PC-3 (cell line): Measurements from ENCODE around the gene TAS2R19. TPM values are rescaled to one million over a fixed set of nuclear protein-coding genes. Genes with fewer than 3 reads are reported as not detected.

Experiments used
- ATAC-seq: fragments of 200-7000 bp; cut with Tn5 transposase; 2 replicates; pipeline ENCODE4 v1.9.1; 2020; ENCODE audit warnings: mild to moderate bottlenecking, moderate library complexity
- Bru-seq: library from RNA; stranded (reverse); fragments of 400-500 nt; gene quantifications from one replicate; lab custom pipeline; 2021; lab: Mats Ljungman, UMichigan
- BruChase-seq, 2 experiments: library from RNA; stranded (reverse); fragments of 400-500 nt; gene quantifications; one replicate each; lab custom pipeline; 2021; lab: Mats Ljungman, UMichigan
- BruUV-seq: library from RNA; stranded (reverse); fragments of 400-500 nt; replicated peaks from 2 replicates; lab custom pipeline; 2021; lab: Mats Ljungman, UMichigan
- CTCF ChIA-PET: fragments of 300-600 bp; sonication (Branson Sonifier 250); formaldehyde crosslinking; loops from one replicate; lab custom pipeline; 2022; ENCODE audit warnings: antibody characterized with exemption; lab: Charles Lee
- POLR2A ChIA-PET: fragments of 300-600 bp; sonication (Branson Sonifier 250); formaldehyde crosslinking; loops from one replicate; lab custom pipeline; 2022; ENCODE audit warnings: antibody characterized with exemption; ENCODE audit not compliant: unreplicated experiment; lab: Charles Lee
- DNase-seq: peaks from one replicate; pipeline ENCODE4 v3.0.0-alpha.2; 2015
- H2AFZ ChIP-seq: fragments of 300-600 bp; sonication (generic); 2 replicates; pipeline ENCODE4 v1.6.0; 2016; ENCODE audit warnings: antibody characterized with exemption, low read length
- H3F3A ChIP-seq: fragments of 300-600 bp; sonication (generic); one replicate; pipeline ENCODE4 v1.6.0; 2017; ENCODE audit warnings: antibody characterized with exemption, low read length, control low read depth, mild to moderate bottlenecking; ENCODE audit not compliant: unreplicated experiment
- H3K27ac ChIP-seq: fragments of 300-600 bp; sonication (generic); 2 replicates; pipeline ENCODE4 v1.5.1; 2016; ENCODE audit warnings: mild to moderate bottlenecking, low read length
- H3K27me3 ChIP-seq: fragments of 300-600 bp; sonication (generic); 2 replicates; pipeline ENCODE4 v1.6.1; 2016; ENCODE audit warnings: low read length, mixed read lengths
- H3K36me3 ChIP-seq: fragments of 300-600 bp; sonication (generic); 2 replicates; pipeline ENCODE4 v1.6.1; 2016; ENCODE audit warnings: low read depth, mixed run types, low read length, mixed read lengths
- H3K4me1 ChIP-seq: fragments of 300-600 bp; sonication (generic); 2 replicates; pipeline ENCODE4 v1.5.1; 2016; ENCODE audit warnings: low read length; ENCODE audit not compliant: insufficient read depth
- H3K4me2 ChIP-seq: fragments of 300-600 bp; sonication (generic); 2 replicates; pipeline ENCODE4 v1.6.0; 2016; ENCODE audit warnings: low read length
- H3K4me3 ChIP-seq: fragments of 300-600 bp; sonication (generic); 2 replicates; pipeline ENCODE4 v1.5.1; 2016; ENCODE audit warnings: mild to moderate bottlenecking, low read length, mixed read lengths
- H3K79me2 ChIP-seq: fragments of 300-600 bp; sonication (generic); 2 replicates; pipeline ENCODE4 v1.6.1; 2017; ENCODE audit warnings: low read length, mixed read lengths
- H3K9ac ChIP-seq: fragments of 300-600 bp; sonication (generic); 2 replicates; pipeline ENCODE4 v1.6.0; 2016; ENCODE audit warnings: mild to moderate bottlenecking, low read length
- H3K9me2 ChIP-seq: fragments of 300-600 bp; sonication (generic); replicated peaks from 2 replicates; pipeline ENCODE4 v1.6.1; 2016; ENCODE audit warnings: mixed run types, low read length, mixed read lengths
- H3K9me3 ChIP-seq: fragments of 300-600 bp; sonication (generic); 2 replicates; pipeline ENCODE4 v1.6.1; 2016; ENCODE audit warnings: low read length, mixed read lengths
- H4K20me1 ChIP-seq: fragments of 300-600 bp; sonication (generic); 2 replicates; pipeline ENCODE4 v1.6.1; 2016; ENCODE audit warnings: low read length, mixed read lengths
- EZH2 ChIP-seq: fragments of 300-600 bp; sonication (generic); IDR thresholded peaks from one replicate; pipeline ENCODE4 v1.6.1; 2017; ENCODE audit warnings: antibody characterized with exemption, mild to moderate bottlenecking, low read length; ENCODE audit not compliant: unreplicated experiment
- EZH2phosphoT487 ChIP-seq: fragments of 300-600 bp; sonication (generic); IDR thresholded peaks from 2 replicates; pipeline ENCODE4 v1.6.1; 2018; ENCODE audit warnings: mild to moderate bottlenecking, antibody characterized with exemption, low read length, borderline replicate concordance
- intact Hi-C: fragments of 100-400 bp; cut with micrococcal nuclease; formaldehyde crosslinking; loops from 2 replicates; pipeline ENCODE4 v1.9.0; 2023
- long read RNA-seq: library from polyadenylated mRNA; unstranded; transcript quantifications from one replicate; pipeline ENCODE4 v2.0.0, GENCODE V29; 2021; ENCODE audit not compliant: unreplicated experiment
- total RNA-seq: library from RNA; depleted of rRNA; stranded (reverse); fragments of >200 nt; gene quantifications from 2 replicates; pipeline ENCODE4 v1.2.3, GENCODE V29; 2014; rRNA removed
- TF ChIP-seq, protein P1 (sequence below): fragments of 300-600 bp; sonication (generic); conservative IDR thresholded peaks from 2 replicates; pipeline ENCODE4 v1.5.1; 2017; ENCODE audit warnings: antibody characterized with exemption, low read depth, mild to moderate bottlenecking, low read length

TAS2R19 gene, protein sequence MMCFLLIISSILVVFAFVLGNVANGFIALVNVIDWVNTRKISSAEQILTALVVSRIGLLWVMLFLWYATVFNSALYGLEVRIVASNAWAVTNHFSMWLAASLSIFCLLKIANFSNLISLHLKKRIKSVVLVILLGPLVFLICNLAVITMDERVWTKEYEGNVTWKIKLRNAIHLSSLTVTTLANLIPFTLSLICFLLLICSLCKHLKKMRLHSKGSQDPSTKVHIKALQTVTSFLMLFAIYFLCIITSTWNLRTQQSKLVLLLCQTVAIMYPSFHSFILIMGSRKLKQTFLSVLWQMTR
- total RNA-seq (not detected in 2 replicates), Bru-seq, nascent RNA (percentile 86 among the genes with signal in this experiment), BruChase-seq, experiment 1, labeled RNA remaining after a 6-hour chase (percentile 68 among the genes with signal in this experiment), BruChase-seq, experiment 2, labeled RNA remaining after a 2-hour chase (percentile 93 among the genes with signal in this experiment)
- long read RNA-seq, result 0 reads

DNA sequence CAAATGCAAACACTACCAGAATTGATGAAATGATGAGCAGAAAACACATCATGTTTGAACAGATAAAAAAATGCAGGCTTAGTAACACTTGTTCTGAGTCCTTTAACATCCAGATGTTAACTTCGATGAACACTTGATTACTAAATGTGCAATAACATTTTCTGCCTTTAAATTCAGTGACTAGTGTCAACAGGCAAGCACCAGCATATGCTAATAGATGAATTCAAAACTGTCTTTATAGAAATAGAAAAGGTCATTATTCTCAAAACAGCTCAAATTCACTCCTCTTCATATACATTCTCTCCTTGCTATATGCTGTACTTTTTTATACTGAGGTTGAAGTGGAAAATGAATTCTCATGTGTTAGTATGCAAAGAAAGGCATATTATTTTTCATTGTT lies at the start of gene TAS2R19:
Gene TAS2R19 (minus strand): TSS at position 101 of the 400 bp plus-strand sequence. CDS start 49 bp downstream, at position 52.
- H4K20me1 ChIP-seq, result no peaks in the 10 kb centered on the region
- H3K4me1 ChIP-seq, result no peaks in the 10 kb centered on the region
- POLR2A ChIA-PET, result no interaction called here
- H3K27me3 ChIP-seq, result no peaks in the 10 kb centered on the region
- CTCF ChIA-PET, result no interaction called here
- no peak within 1 kb of the TSS for H2AFZ ChIP-seq
- DNase-seq, result no peak
- no peak for ATAC-seq
- no peaks in the 10 kb centered on the region for H3K9me2 ChIP-seq
- intact Hi-C loops, result no loop called here
- H3K27ac ChIP-seq, result no peak within 1 kb of the TSS
- H3K4me2 ChIP-seq, result no peak within 1 kb of the TSS
- H3K79me2 ChIP-seq, result no peaks in the 10 kb centered on the region
- BruUV-seq, result no TSS peak
- H3K4me3 ChIP-seq, result no peak within 1 kb of the TSS
- no peak for TF ChIP-seq EZH2phosphoT487
- no peaks in the 10 kb centered on the region for H3K9me3 ChIP-seq
- no peak within 1 kb of the TSS for H3K9ac ChIP-seq
- H3K36me3 ChIP-seq, result no peaks in the 10 kb centered on the region
- no peaks in the 10 kb centered on the region for H3F3A ChIP-seq

DNA sequence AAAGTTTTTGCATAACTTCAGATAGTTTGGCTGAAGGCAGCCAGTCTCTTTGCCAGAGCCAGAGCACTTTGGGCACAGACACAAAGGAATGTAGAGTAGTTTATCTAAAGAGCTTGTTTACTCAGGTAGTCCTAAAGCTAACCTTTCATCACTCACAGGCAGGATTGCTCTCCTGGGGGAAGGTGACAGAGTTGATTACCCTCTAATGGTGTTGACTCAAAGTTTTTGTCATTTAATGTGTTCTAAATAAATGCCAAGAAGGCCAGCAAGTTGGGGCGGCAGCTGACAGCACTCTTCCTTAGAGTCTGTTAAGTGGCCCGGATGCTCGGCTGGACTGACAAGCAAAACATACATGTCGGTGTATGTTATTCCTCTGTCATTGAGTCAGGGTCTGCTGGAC lies 49.0 kb upstream of the TAS2R19 start:
- Histone ChIP-seq H2AFZ (no peak overlapping the region), H4K20me1 (no peaks in the 10 kb centered on the region), H3K4me3 (no peak overlapping the region), H3K4me2 (no peak overlapping the region), H3K79me2 (no peaks in the 10 kb centered on the region), H3K36me3 (no peaks in the 10 kb centered on the region), H3K27ac (no peak overlapping the region), H3F3A (no peaks in the 10 kb centered on the region), H3K9ac (no peak overlapping the region), H3K9me2 (no peaks in the 10 kb centered on the region), H3K4me1 (no peaks in the 10 kb centered on the region), H3K9me3 (no peaks in the 10 kb centered on the region), H3K27me3 (no peaks in the 10 kb centered on the region)
- TF ChIP-seq EZH2phosphoT487 (no peak), EZH2 (no peak)
- TF ChIP-seq, protein P1, sequence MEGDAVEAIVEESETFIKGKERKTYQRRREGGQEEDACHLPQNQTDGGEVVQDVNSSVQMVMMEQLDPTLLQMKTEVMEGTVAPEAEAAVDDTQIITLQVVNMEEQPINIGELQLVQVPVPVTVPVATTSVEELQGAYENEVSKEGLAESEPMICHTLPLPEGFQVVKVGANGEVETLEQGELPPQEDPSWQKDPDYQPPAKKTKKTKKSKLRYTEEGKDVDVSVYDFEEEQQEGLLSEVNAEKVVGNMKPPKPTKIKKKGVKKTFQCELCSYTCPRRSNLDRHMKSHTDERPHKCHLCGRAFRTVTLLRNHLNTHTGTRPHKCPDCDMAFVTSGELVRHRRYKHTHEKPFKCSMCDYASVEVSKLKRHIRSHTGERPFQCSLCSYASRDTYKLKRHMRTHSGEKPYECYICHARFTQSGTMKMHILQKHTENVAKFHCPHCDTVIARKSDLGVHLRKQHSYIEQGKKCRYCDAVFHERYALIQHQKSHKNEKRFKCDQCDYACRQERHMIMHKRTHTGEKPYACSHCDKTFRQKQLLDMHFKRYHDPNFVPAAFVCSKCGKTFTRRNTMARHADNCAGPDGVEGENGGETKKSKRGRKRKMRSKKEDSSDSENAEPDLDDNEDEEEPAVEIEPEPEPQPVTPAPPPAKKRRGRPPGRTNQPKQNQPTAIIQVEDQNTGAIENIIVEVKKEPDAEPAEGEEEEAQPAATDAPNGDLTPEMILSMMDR, result no peak
- POLR2A ChIA-PET, result no interaction called here
- DNase-seq, result no peak
- no peak for ATAC-seq
- no TSS peak for BruUV-seq
- intact Hi-C loops, result loop anchor here (5.0 kb wide), 1 partner anchor 54 kb away; no protein-coding TSS in a partner anchor
- CTCF ChIA-PET, result no interaction called here

DNA sequence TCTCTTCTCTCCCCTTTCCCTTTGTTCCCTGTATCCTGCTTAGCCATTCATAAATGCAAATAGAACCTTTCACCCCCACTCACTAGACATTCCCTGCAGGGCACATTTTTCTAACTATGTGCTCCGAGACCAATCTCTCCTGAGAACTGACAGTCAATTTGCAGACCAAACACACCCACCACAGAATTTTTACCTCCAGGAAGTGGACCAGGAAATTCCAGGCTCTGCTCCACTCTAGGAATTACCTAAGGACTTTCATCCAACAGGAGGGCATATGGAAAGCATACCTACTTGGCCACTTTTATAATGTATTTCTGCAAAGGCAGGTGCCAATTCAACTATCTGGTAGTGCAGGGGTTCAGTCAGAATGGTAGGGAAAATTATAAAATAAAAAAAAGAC lies 48.6 kb upstream of the TAS2R19 start:
- Histone ChIP-seq H3K27me3 (no peaks in the 10 kb centered on the region), H3K9me3 (no peaks in the 10 kb centered on the region), H4K20me1 (no peaks in the 10 kb centered on the region), H3K36me3 (no peaks in the 10 kb centered on the region), H3K4me1 (no peaks in the 10 kb centered on the region), H3F3A (no peaks in the 10 kb centered on the region), H3K9ac (no peak overlapping the region), H3K9me2 (no peaks in the 10 kb centered on the region), H3K27ac (no peak overlapping the region), H2AFZ (no peak overlapping the region), H3K4me2 (no peak overlapping the region), H3K79me2 (no peaks in the 10 kb centered on the region), H3K4me3 (no peak overlapping the region)
- CTCF ChIA-PET, result no interaction called here
- intact Hi-C loops, result loop anchor here (5.0 kb wide), 1 partner anchor 54 kb away; no protein-coding TSS in a partner anchor
- TF ChIP-seq EZH2 (no peak), EZH2phosphoT487 (no peak)
- TF ChIP-seq, protein P1, result no peak
- POLR2A ChIA-PET, result no interaction called here
- no TSS peak for BruUV-seq
- no peak for DNase-seq
- ATAC-seq, result no peak
